OCI-M2 (cell line): ENCODE measurements around the gene RPA1.
"Not testable (repeated sequence)": the region's sequence is repeated elsewhere in the genome, so short reads cannot be mapped to it uniquely, and the experiment has no call there.

Experiments used
- DNase-seq: peaks from one replicate; lab custom pipeline; 2025; ENCODE audit not compliant: unreplicated experiment; lab: John Stamatoyannopoulos, UW

RPA1 gene

GRCh38 chr17:1873418-1873817 is 43.6 kb downstream of the RPA1 start:
- no peak for DNase-seq

- DNase-seq = no peak
Measured at GRCh38 chr17:1875597-1875996, 45.8 kb downstream of the RPA1 start.

DNA sequence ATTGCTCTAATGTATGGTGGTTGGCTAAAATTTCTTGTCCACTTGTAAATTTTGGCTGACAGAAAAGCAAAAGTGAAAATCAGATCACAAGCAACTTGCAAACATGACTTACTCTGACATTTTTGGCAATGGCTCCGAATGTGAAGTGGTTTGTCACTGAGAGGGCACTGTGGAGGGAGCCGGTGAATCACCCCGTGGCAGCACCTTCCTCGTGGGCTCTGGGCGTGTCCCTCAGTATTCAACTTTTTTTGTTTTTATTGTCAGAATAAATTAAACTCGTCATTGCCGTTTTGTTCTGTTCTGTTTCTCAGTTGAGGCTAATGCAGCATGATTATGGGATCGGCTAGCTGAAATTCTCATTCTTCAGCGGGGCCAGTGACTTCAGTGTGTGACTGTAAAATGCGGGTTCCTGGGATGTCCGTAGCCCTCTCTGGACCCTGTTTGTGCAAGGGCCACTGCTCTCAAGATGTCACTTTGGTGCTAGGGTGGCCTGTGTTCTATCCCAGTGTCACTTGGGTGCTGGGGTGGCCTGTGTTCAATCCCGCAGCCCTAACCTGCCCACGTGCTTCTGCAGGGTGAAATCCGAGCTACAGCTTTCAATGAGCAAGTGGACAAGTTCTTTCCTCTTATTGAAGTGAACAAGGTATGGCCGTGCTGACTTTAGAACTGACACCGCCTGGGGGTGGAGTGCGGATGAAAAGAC is 48.8 kb downstream of the RPA1 start:
- no peak for DNase-seq

GRCh38 chr17:1880851-1881630 is 51.2 kb downstream of the RPA1 start:
- DNase-seq = no peak

- no peak for DNase-seq
Measured at GRCh38 chr17:1882836-1883235, 53.0 kb downstream of the RPA1 start.

DNA sequence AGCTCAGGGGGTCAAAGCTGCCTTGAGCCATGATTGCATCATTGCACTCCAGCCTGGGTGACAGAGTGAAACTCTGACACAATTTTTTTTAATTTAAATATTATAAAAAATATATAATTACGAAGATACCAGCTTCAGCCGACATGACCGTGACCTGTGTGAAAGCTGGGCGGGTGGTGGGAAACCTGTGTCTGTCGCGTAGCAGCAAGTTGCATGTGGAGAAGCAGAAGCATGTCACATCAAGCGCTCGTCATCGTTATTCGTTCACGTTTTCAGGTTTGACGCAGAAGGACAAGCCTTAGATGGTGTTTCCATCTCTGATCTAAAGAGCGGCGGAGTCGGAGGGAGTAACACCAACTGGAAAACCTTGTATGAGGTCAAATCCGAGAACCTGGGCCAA is 53.7 kb downstream of the RPA1 start:
- no peak for DNase-seq

- no peak for DNase-seq
Measured at GRCh38 chr17:1888741-1889140, 58.9 kb downstream of the RPA1 start.

DNA sequence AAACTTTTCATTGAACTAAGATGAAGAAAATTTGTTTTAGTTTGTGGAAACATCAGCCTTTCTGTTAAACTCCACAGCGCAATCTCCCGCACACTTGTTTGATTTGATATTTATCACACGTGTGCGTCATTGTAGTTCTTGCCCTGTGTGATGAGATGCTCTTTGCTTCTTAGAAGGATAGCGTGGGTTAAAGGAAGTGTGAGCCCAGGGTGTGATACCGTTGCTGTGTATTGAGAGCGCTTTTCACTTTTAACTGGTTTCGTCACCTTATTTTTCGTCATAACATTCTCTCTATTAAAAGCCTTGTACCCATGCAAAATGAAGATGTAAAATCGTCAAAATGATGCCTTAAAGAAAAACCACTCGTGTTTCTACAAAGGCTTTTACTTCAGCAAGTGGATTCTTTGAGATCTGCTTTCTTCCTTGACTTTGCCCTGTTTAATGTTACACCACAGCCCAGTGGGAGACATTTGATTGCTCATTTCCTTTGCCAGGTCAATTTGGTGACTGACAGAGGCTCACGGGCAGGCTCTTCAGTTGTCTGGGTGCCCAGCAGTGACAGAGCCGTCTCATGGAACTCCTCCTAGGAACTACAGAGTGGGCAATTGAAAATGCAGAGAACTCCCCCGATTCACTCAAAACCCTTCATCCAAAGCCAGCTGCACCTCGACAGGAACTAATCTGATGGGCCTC is 61.1 kb downstream of the RPA1 start:
- no peak for DNase-seq

GRCh38 chr17:1894753-1895339 is 65.0 kb downstream of the RPA1 start:
- no peak for DNase-seq

DNA sequence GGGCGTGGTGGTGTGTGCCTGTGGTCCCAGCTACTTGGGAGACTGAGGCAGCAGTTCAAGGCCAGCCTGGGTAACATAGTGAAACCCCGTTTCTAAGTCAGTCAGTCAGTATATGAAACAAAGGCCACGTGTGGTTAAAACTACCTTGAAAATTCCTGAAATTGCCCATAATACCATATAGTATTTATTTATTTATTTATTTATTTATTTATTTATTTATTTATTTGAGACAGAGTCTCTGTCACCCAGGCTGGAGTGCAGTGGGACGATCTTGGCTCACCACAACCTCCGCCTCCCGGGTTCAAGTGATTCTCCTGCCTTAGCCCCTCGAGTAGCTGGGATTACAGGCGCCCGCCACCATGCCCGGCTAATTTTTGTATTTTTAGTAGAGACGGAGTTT is 65.7 kb downstream of the RPA1 start:
- DNase-seq = not testable (repeated sequence)

- DNase-seq = no peak
Measured at GRCh38 chr17:1896243-1897104, 66.7 kb downstream of the RPA1 start.

DNA sequence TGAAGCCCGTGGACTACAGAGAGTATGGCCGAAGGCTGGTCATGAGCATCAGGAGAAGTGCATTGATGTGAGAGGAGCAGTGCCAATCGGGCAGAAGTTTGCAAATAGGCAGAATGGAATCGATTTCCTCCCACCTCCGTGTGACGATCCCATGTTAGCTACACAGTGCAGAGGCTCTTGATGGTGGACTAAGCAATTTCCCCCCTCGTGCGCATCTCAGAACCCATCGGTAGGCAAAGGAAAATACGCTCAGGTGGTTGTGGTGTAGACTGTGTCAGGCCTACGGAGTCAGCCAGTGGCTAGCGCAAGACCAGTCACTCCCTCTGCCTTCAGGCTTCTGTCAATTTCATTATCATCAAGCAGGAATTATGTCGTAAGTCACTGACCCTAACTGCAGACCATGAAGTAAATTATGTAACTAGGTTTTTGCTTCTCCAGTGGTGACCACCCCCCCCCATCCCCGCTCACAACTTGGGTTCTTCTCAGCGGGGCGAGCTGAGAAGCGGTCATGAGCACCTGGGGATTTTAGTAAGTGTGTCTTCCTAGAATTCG is 67.4 kb downstream of the RPA1 start:
- DNase-seq = no peak

DNA sequence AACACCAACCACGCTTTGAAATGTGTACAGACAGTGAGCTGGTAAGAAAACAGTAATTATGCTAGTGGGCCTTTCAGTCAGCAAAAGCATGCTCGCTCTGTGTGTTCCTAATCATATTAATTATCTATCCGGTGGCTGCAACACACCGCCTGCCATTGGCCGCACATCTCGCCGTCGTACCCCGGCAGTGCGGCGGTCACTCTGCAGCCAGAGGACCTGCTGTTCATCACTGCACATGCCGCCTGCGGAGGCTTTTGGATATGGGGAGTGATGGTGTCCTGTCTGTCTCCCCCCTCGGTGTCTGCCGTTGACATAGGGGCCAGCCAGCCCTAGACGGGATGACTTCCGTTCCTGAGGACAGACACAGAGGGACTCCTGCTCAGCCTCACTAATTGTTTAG is 68.5 kb downstream of the RPA1 start:
- DNase-seq = no peak

- DNase-seq = no peak
Measured at GRCh38 chr17:1898872-1899271, 69.1 kb downstream of the RPA1 start.

GRCh38 chr17:1899403-1900000 is 69.7 kb downstream of the RPA1 start:
- DNase-seq = no peak

GRCh38 chr17:1904273-1905182 is 74.7 kb downstream of the RPA1 start:
- no peak for DNase-seq

DNA sequence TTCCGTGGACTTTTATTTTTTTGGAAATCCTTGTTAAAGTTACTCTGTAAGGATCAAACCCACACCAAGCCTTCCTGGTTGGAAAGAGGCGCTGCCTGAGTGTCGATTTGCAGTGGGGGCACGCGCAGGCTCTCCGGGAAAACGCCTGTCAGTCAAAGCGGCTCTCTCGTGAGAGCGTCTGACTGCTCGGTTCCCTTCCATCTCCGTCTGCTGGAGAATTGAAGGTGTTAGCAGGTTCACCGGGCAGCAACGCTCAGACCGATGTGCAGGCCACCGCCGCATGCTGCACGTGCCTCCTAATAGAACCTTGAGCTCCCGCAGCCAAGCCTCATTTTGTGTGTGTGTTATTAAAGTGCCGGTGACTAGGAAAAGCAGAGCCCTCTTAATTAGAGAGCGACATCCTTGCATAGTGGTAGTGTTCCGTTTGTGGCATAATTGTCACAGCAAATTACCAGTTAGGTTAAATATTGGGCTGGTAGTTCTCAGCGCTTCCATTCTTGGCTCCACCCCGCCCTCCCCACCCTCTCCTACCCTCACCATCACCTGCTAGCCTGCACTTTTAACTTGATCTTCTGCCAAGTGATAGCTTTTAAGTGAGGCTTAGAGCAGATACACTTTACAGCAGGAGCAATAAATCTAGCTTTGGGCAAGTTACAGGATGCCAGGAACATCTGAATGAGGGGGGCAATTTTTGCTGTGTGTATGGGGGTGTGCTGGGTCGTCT is 75.5 kb downstream of the RPA1 start:
- no peak for DNase-seq

- no peak for DNase-seq
Measured at GRCh38 chr17:1906662-1907101, 76.9 kb downstream of the RPA1 start.
